DMS53 treated with DMSO at 0.1 percent for 48 hours (cell line): Measurements from ENCODE around the gene CEP104.
A peak's percentile ranks its signal among the peaks of the same experiment; 100 is the strongest.

Source experiments
- DNase-seq: peaks from one replicate; lab custom pipeline; 2025; ENCODE audit not compliant: unreplicated experiment; lab: John Stamatoyannopoulos, UW

CEP104 gene

DNA sequence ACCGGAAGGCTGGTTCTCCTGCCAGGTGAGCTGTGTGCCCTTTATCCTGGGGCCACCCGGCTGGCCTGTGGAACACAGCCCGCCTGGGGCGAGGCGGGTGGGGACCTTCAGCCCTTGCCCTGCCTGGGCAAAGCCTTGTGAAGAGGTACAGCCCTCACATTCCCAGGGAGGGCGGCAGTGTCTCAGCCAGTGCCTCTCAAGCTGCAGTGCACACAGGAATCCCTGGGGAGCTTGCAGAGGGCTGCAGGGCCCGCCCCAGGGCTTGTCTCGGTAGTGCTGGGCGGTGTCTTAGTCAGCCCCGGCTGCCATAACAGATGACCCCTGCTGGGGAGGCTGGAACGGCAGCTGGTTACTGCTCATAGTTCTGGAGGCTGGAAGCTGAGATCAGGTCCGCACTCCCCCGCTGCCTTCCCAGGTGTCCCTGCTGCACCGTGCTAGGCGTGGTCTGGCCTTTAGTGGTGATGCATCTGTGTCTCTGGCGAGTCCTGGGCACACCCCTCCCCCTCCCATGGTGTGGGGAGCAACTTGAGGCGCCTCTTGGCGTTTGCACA is 12.8 kb upstream of the CEP104 start:
- DNase-seq: no peak

DNA sequence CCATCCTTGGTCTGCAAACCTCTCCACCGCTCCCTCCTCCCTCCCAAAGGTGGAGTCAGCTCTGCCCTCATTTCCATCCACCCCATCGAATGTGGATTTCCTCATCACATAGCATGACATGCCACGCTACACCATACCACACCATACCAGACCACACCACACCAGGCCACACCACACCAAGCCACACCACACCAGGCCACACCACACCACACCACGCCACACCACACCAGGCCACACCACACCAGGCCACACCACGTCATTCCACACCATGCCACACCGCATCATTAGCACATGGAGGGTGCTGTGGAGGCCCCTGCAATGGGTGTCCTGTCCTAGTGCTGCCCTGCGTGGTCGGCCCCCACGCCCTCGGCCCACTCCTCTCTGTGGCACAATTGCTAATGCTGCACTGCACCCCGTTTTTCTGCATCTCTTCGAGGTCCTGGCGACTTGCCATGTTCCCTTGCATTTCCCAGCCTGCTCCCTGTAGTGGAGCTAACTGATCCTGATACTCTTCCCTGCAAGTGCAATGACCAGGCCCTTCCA is 11.5 kb upstream of the CEP104 start:
- DNase-seq: no peak

DNA sequence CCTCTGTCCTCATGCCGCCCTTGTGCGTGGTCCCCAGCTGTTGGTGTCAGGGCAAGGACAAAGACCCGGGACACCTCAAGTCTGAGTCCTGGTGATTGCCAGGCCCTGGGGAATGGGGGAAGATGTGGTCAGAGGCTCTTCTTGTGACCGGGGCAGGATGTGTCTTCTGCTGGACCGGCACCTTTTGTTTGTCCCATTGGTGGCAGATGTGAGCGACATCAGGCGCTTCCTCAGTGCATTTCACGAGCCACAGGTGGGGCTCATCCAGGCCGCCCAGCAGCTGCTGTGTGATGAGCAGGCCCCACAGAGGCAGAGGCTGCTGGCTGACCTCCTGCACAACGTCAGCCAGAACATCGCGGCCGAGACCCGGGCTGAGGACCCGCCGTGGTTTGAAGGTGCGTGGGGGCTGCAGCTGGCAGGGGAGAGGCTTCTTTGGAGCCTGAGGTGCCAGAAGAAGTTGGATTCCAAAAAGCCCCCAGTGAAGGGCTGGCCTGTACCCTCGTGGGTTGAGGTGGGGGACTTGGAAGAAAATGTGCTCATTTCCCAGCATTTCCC is 8.7 kb upstream of the CEP104 start:
- no peak for DNase-seq

DNA sequence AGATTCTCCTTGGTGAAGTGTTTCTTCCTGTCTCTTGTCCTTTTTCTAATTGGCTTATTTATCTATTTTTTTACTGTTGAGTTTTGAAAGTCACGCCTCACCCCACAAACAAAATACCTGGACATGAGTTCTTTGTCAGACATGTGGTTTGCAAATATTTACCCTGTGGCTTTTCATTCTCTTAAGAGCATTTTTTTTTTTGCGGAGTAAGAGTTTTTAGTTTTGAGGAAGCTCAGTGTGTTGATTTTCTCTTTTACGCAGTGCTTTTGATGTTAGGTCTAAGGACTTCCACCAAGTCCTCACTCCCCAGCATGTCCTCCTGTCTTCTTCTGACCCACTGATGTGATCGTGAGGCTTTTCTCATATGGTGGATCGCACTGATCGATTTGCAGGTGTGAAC is 7.9 kb upstream of the CEP104 start:
- DNase-seq: peak; percentile 82

DNA sequence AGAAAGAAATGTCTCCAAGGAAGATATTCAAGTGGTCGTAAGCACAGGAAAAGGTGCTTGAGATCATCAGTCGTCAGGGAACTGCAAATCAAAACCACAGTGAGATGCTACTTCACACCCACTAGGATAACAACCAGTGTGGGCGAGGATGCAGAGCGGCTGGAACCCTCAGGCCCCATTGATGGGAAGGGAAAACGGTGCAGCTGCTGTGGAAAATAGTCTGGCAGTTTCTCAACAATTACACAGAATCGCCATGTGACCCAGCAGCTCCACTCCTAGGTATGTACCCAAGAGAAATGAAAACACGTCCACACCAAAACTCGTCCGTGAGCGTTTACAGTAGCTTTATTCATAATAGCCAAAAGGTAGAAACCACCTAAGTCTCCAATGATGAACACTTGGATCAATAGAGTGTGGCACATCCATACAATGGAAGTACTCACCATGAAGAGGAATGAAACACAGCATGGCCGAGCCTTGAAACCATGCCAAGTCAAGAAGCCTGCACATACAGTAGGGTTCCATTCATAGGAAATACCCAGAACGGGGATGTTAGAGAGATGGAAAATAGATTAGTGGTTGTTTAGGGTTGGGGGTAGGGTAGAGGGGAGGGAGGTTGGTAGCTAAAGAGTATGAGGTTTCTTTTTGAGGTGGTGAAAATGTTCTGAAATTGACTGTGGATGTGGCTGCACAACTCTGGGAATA is 6.4 kb upstream of the CEP104 start:
- no peak for DNase-seq

DNA sequence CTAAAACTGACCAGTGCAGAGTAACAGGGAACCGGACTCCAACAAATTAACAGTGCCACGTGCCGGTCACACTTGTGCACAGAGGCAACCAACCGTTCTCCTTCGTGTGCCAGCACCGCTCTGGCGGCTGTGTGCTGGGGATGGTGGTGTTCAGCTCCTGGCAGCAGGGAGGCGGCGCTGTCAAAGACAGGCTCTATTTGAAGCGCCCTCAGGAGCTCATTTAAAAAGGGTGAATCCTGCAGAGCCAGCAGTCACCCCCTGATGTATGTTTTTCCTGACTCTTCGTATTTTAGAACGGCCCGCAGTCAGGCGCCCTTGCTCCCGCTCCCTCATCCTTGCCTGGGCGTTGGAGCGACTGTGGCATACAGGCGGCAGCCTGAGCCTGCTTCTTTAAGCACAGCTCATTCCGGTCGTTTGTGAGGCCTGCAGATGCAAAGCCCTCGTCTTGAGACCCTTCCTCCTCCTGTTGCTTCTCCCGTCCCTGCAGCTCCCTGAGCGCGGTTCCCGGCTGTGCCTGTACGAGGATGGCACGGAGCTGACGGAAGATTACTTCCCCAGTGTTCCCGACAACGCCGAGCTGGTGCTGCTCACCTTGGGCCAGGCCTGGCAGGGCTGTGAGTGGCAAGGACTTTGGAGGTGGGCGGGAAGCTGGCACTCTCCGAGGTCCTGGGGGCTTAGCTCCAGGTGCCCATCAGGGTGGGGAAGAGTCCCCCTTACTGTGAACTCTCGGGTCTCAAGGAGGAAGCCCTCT is 1.4 kb upstream of the CEP104 start:
- DNase-seq: peak; percentile 27

DNA sequence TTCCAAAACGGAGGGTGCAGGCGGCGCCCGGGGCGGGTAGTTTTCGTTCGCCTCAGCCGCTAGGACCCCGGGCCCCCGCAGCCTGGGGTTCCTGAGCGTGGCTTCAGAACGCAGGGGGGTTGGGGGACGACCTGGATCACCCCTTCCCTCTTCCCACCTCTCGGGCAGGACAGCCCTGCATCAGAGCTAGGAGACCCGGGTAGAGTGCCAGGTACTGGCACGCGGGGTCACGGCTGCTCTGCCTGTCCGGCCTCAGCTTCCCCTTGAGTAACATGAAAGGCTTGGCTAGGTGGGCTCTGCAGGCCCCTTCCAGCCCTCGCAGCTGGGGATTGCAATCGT is 749 bp upstream of the CEP104 start:
- DNase-seq: no peak

DNA sequence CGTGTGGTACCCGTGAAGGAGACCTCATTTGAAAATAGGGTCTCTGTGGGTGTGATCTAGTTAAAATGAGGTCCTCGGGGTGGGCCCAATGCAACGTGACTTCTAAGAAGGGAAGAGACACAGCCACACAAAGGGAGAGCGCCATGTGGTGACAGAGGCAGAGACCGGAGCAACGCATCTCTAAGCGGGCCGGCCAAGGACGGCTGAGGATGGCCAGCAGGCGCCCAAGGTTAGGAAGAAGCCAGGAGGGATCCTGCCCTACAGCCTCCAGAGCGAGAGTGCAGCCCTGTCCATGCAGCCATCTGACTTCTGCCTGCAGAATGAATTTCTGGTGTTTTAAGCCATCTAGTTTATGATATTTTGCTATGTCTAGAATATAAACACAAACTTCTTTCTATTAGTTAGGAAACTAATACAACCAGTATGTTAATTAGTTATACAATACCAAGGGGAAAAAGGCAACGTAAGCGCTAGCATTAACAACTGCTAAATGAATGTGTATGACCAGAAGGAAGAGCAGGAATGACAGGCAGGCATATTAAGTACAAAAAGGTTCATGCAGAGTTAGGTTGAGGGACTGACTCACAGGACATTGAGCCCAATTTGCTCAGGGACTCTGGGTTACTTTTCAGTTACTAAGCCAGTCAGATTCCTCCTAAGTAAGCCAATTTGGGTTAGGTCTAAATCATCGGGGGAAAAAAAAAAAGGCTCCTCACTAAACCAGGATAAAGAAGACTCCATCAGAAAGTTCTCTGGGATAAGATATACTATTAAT is 4.1 kb downstream of the CEP104 start:
- no peak for DNase-seq

DNA sequence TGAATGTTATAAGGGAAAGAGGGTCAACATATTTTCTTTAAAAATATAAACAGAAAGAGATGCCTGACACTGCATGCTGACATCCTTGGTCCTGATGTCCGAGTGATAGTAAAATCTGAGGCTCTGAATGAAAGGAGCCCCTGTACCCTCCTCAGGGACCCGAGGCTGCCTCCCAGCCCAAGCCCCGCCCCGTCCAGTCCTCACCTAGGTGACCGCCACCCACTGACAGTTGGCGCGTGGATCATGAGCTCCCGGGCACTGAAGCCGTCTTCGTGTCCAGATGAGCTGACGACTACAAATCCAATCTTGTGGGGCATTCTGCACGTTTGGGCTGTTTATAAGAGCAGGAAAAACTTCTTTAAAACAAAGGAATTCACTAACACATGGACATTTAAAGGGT is 4.9 kb downstream of the CEP104 start:
- no peak for DNase-seq

DNA sequence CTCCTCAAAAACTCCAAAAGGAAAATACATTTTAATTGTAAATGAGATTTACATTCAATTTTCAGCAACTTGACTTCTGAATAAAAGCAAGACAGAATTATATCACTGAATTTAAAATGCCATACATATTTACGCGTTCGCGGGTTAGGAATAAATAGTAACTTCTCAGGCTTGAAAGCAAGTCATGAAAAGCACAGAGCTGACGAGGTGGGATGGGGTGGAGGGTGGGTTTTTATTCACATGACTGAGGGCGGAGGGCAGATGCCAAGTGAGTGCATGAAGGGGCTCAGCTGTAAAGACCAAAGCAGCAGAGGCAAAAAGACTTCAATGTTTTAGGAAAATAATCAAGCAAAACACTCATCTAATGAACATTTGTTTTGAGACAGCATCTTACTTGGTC is 5.7 kb downstream of the CEP104 start:
- DNase-seq: no peak

DNA sequence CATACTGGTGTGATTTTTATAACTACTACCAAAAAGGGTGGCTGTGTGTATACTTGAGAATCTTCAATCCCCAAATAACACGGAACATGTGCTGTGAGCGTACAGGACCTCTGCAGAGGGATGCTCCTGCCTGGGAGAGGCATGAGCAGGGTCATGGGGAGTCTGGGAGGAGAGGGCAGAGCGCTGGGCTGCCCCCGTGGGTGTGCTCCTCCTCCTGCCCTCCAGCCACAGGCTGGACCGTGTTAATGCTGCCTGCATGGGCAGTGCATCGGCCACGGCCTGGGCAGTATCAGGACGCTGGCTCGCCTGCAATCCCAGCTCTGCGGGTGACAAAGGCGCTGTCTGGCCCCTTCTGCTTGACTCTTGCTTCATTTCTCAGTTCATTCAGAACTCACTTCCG is 6.2 kb downstream of the CEP104 start:
- no peak for DNase-seq

DNA sequence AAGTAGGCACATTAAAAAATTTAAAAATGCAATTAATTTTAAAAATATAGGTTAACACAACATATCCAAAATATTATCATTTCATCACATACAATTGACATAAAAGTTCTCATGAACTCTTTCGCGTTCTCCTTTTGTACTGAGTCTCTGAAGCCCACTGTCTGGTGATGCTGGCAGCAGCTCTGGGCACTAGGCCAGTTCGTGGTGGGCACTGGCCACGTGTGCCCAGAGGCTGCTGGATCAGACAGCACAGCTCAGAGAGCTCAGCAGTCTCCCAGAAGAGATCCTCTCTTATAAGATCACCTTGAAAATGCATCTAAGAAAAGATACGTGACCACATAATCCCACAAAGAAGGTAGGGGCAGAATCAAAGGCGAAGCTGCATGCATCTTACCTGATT is 9.9 kb downstream of the CEP104 start:
- no peak for DNase-seq

DNA sequence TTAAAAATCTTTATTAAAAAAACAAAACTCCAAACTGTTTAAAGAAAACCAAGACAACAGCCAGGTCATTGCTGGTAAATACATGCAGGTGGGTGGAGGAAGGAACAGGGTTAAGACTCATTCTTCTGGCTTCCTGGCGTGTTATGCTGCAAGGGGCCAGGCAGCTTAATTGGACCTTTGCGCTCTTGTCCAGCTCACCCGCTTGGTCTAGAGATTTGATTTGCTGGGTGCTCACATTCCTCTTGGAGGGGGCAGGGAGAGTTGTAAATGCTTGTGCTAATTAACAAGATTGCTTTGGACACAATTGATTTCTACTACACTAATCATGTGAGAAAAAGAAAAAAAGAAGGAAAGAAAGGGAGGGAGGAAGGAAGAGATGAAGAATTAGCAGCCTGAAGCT is 10.5 kb downstream of the CEP104 start:
- DNase-seq: no peak

DNA sequence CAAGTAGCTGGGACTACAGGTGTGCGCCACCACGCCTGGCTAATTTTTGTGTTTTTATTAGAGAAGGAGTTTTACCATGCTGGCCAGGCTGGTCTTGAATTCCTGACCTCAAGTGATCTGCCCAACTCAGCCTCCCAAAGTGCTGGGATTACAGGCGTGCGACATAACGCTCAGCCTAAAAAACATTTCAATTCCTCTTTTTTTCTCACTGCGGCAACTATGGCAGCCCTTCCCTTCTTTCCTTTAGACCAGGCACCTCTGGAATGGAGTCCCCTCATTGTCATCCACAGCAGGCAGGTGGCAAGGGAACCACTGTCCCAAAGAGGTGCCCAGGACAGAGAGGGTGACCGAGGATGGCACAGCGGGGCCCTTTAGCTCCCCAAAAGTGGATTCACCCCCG is 14.1 kb downstream of the CEP104 start:
- DNase-seq: no peak

DNA sequence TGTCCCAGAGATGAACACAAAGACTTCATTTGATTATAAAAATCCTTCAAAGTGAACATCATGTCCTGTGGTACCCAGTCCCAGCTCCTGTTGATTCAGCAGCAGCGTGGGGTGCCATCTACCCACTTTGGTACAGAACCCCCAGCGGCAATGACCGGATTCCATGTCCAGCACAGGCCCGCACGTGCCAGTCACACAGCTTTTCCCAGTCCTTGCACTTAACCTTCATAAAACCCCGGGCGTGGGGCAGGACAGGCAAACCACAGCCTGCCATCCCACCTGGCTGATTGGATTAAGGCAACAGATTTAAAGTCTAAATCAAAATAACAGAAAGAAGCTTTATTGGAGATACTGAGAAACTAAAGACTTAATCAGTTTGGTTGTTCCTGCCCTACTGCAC is 15.5 kb downstream of the CEP104 start:
- no peak for DNase-seq

DNA sequence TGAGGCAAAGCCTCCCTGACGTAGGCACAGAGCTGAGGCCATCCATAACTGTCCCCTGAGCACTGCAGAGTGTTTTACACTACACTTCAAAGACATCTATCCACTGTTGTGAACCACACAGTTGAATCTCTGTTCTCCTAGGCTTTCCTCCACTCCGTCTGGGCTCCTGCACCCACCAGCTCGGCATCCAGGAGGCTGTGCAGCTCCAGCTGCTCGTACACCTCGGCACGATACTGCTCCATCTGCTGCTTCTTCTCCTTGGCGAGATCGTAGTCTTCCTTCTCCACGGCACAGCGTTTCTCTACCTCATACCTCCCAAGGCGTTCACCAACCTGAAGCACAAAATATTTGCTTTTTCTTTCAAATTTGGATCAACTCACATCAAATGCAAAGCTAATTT is 18.2 kb downstream of the CEP104 start:
- no peak for DNase-seq

DNA sequence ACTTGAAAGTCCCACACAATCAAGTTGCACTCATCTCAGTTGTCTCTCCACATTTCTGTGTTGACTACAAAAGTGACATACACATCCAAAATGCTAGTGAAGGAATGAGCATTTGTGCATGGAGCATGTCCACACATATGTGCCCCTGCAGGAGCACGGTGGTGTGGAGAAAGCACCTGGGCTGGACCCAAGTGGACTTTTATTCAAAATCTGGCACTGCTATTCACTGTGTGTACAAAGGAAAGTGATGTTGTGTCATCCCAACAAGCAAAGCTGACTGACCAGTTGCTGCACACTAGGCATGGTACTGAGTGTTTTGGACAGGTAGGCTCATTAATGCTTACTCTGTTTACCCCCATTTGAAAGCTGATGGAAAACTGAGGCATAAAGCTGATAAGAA is 19.3 kb downstream of the CEP104 start:
- no peak for DNase-seq

DNA sequence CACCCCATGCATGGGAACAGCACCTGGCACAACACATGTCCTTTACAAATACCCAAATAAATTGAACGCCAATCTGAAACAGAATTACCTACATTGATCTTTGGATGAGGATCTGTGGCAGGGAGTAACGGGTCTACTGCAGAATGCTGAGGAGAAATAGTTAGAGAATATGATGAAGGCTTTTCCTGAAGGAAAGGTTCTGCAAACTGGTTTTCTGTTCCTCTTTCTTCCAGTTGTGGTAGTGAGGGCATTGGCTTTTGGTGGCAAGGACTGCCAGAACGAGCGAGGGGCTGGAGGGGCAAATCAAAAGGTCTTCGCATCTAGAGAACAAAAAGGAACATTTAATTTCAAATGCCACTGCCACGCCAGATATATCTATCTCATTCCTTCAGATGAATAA is 19.8 kb downstream of the CEP104 start:
- no peak for DNase-seq

DNA sequence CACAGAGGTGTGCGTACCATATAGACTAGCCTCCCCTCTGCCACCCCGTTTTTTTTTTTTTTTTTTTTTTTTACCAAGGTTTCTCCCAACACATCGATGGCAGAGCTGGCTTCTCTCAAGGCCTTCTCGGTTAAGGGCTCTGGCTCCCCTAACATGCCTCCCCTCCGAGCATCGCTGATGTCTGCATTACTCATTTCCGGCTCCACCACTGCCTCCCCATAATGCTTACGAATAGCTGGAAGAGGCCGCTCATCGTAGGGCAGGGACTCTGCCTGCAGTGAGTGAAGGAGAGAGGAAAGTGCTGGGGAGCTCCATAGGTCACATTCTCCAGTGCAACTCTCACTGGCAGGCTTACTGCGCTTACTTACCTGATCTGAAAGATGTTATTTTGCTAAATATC is 20.6 kb downstream of the CEP104 start:
- DNase-seq: no peak

DNA sequence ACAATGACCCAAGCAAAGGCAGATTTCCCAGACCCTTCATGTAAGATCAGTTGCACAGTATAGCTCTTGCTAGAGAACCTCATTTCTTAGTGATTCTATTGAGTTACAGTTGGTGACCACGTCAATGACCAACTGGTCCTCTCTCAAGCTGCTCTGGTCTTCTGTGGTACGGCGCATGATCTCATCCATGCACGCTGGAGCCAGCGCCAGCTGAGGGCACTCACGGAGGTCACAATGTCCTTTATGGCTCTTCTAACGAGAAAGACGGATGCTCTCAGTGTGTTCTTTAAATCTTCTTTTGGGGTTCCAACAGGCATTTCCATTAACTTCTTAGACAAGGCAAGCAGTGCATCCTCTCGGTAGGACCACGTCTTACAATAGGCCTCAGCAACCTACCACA is 22.3 kb downstream of the CEP104 start:
- no peak for DNase-seq

DNA sequence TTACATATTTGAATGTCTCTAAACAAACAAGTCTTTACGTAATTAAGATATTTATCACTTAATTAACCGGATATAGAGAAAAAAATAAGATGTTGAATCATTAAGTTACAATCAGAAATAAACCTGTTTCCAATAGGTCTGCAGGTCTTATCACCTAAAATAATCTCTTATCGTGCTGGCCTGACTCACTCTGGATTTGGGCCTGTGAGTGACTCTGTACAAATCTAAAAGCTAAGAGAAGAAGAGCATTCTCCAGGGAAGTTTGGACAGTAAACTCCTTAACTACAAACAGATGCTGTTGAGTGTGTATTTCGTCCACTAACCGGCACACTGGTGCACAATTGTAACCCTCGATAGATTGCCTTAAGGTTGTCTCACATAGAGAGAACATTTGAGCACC is 25.3 kb downstream of the CEP104 start:
- no peak for DNase-seq
